ENCODE measurements around the gene TRIM54. TPM values are rescaled to one million over a fixed set of nuclear protein-coding genes. Genes with fewer than 3 reads are reported as not detected.
A peak's percentile ranks its signal among the peaks of the same experiment; 100 is the strongest.

Gene TRIM54
- total RNA-seq, 4 donors from 2014 or later = 219 to 554 (median 427) TPM

DNA sequence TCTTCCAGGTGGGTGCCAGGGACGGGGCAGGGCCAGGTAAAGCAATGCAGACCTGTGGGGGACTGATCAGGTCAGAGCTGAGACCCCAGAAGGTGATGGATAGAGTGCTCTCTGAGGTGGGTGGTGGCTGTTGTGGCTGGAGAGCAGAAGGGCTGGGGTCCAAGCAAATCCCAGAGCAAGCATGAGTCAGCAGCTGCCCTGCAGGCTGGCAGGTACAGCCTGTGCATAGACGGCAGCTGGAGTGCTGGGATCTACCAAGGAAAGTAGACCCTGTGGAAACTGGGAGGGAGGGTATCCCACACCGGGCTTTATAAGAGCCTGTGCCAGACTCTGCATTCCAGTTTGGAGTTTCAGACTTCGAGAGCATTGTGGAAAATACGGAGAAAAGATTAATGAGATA lies 663 bp downstream of the TRIM54 start:
- peaks cover 38 to 39% of the 10 kb centered on the region in 2 donors for H3K4me1 ChIP-seq
- in situ Hi-C loops (cut with MboI; ENCODE audit: low sequenced_read_pairs in 4 of 4) (loop anchor here in 3 of 4 donors (10.0 to 25.0 kb wide), 3 partner anchors 188 to 321 kb away; partner anchors contain the start of gene MAPRE3 (in 2 of the 3)), intact Hi-C loops (cut with DNase I; ENCODE audit: low total_unique reads) (loop anchor here (2.0 to 5.0 kb wide), 4 partner anchors 38 to 311 kb away; partner anchors contain the start of genes ABHD1, ATRAID, MAPRE3 and SLC5A6)
- ATAC-seq (peak; percentile 55 to 60), DNase-seq (peak; percentile 80 to 89)
- no peaks in the 10 kb centered on the region for H3K9me3 ChIP-seq
- TF ChIP-seq, protein P1, sequence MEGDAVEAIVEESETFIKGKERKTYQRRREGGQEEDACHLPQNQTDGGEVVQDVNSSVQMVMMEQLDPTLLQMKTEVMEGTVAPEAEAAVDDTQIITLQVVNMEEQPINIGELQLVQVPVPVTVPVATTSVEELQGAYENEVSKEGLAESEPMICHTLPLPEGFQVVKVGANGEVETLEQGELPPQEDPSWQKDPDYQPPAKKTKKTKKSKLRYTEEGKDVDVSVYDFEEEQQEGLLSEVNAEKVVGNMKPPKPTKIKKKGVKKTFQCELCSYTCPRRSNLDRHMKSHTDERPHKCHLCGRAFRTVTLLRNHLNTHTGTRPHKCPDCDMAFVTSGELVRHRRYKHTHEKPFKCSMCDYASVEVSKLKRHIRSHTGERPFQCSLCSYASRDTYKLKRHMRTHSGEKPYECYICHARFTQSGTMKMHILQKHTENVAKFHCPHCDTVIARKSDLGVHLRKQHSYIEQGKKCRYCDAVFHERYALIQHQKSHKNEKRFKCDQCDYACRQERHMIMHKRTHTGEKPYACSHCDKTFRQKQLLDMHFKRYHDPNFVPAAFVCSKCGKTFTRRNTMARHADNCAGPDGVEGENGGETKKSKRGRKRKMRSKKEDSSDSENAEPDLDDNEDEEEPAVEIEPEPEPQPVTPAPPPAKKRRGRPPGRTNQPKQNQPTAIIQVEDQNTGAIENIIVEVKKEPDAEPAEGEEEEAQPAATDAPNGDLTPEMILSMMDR (IDR thresholded peaks at IDR 0.05 in 4 of 5, conservative IDR thresholded peaks at IDR 0.05 in 1 of 5) = no peak
- TF ChIP-seq POLR2A (IDR thresholded peaks at IDR 0.05) = peak; percentile 69 to 81
- H3K4me3 ChIP-seq = peak overlapping the region; percentile 59 to 84 (median 75)
- peak overlapping the region; percentile 88 to 99 (median 98) for H3K27ac ChIP-seq
- peaks cover 0 to 11% of the 10 kb centered on the region in 2 donors for H3K36me3 ChIP-seq
- H3K27me3 ChIP-seq = no peaks in the 10 kb centered on the region

DNA sequence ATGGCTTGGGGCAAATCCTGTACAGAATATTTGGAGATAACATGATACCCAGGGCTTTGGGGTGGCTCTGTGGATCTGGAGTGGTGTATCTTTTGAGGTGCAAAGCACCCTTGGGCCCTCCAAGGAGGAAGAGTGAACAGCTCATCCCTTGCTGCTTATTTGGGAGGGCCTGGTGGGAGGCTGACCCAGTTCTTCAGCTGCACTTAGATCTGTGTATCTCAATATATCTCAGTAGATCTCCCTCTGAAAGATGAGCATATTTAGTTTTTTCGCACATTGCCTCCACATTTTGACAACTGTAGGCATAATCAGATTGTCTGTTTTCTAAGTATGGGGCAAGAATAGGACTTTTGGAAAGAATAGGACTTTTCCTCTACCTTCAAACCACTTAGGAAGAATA lies 2.8 kb downstream of the TRIM54 start:
- intact Hi-C loops (cut with DNase I; ENCODE audit: low total_unique reads) = loop anchor here (5.0 kb wide), 3 partner anchors 73 to 313 kb away; partner anchors contain the start of genes ABHD1, ATRAID, MAPRE3 and SLC5A6
- Histone ChIP-seq H3K27ac (peak overlapping the region; percentile 88 to 99 (median 98)), H3K27me3 (no peaks in the 10 kb centered on the region), H3K9me3 (no peaks in the 10 kb centered on the region), H3K4me1 (peaks cover 48 to 58% of the 10 kb centered on the region in 2 donors), H3K36me3 (peaks cover 0 to 16% of the 10 kb centered on the region in 2 donors), H3K4me3 (peak overlapping the region; percentile 59 to 84 (median 75))
- TF ChIP-seq POLR2A (IDR thresholded peaks at IDR 0.05) = no peak
- TF ChIP-seq, protein P1 (IDR thresholded peaks at IDR 0.05 in 4 of 5, conservative IDR thresholded peaks at IDR 0.05 in 1 of 5) = no peak
- ATAC-seq (no peak), DNase-seq (no peak)
- in situ Hi-C loops (cut with MboI; ENCODE audit: low sequenced_read_pairs in 4 of 4) = loop anchor here in 3 of 4 donors (10.0 to 25.0 kb wide), 3 partner anchors 190 to 323 kb away; partner anchors contain the start of gene MAPRE3 (in 2 of the 3)

DNA sequence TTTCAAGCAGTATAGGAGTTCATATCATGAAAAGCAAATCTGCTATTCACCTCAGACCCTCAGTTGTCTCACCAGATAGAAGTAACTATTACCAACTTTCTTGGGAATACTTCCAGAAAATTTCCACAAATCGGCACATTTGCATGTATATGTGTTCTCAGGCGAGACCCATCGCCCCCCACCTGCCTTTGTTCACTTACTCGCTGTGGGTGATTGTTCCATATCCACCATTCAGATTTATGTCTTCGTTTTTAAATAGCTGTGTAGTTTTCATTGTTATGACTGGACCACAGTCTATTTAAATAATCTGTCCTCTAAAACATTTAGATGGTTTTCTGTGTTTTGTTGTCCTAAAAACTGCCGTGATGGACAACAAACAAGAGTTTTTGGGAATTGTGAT lies 3.3 kb downstream of the TRIM54 start:
- H3K27ac ChIP-seq = peak overlapping the region; percentile 88 to 99 (median 98)
- peaks cover 48 to 58% of the 10 kb centered on the region in 2 donors for H3K4me1 ChIP-seq
- H3K27me3 ChIP-seq = no peaks in the 10 kb centered on the region
- intact Hi-C loops (cut with DNase I; ENCODE audit: low total_unique reads) (no loop called here), in situ Hi-C loops (cut with MboI; ENCODE audit: low sequenced_read_pairs in 4 of 4) (loop anchor here in 3 of 4 donors (10.0 to 25.0 kb wide), 3 partner anchors 191 to 323 kb away; partner anchors contain the start of gene MAPRE3 (in 2 of the 3))
- H3K9me3 ChIP-seq = no peaks in the 10 kb centered on the region
- H3K36me3 ChIP-seq = peaks cover 0 to 16% of the 10 kb centered on the region in 2 donors
- TF ChIP-seq POLR2A (IDR thresholded peaks at IDR 0.05) = no peak
- TF ChIP-seq, protein P1 (IDR thresholded peaks at IDR 0.05 in 4 of 5, conservative IDR thresholded peaks at IDR 0.05 in 1 of 5) = no peak
- no peak for DNase-seq
- peak overlapping the region; percentile 59 to 84 (median 75) for H3K4me3 ChIP-seq
- ATAC-seq = no peak

DNA sequence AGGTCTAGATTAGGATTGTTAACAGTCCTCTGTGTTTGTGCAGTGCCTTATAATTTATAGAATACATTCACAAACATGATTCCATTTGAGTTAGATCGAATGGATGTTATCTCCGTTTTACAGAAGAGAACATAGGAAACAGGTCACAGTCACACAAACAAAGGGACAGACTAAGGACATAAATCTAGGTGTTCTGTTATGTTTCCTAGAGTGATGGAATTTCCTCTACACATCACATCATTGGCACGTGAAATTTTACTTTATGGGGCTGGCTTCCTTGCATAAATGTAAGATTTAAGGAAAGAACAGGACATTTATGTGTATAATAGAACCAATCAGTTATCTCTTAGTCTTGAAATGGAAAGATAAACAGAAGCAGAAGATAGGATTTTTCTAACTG lies 6.4 kb downstream of the TRIM54 start:
- H3K9me3 ChIP-seq = no peaks in the 10 kb centered on the region
- H3K36me3 ChIP-seq = peaks cover 0 to 16% of the 10 kb centered on the region in 2 donors
- peak overlapping the region; percentile 59 to 84 (median 75) for H3K4me3 ChIP-seq
- no peak for TF ChIP-seq POLR2A (IDR thresholded peaks at IDR 0.05)
- TF ChIP-seq, protein P1 (IDR thresholded peaks at IDR 0.05 in 4 of 5, conservative IDR thresholded peaks at IDR 0.05 in 1 of 5) = no peak
- ATAC-seq = no peak
- no peak for DNase-seq
- intact Hi-C loops (cut with DNase I; ENCODE audit: low total_unique reads) (no loop called here), in situ Hi-C loops (cut with MboI; ENCODE audit: low sequenced_read_pairs in 4 of 4) (loop anchor here in 3 of 4 donors (10.0 to 25.0 kb wide), 3 partner anchors 194 to 326 kb away; partner anchors contain the start of gene MAPRE3 (in 2 of the 3))
- no peaks in the 10 kb centered on the region for H3K27me3 ChIP-seq
- peak overlapping the region; percentile 88 to 99 (median 98) for H3K27ac ChIP-seq
- peaks cover 63 to 76% of the 10 kb centered on the region in 2 donors for H3K4me1 ChIP-seq
